ENCODE results near the gene S100A10. TPM values are rescaled to one million over a fixed set of nuclear protein-coding genes. Genes with fewer than 3 reads are reported as not detected.

Gene S100A10
- total and polyA plus RNA-seq, 2 of the 4 experiments (the other 2 are of a cell fraction) = 86.0 to 277 TPM

DNA sequence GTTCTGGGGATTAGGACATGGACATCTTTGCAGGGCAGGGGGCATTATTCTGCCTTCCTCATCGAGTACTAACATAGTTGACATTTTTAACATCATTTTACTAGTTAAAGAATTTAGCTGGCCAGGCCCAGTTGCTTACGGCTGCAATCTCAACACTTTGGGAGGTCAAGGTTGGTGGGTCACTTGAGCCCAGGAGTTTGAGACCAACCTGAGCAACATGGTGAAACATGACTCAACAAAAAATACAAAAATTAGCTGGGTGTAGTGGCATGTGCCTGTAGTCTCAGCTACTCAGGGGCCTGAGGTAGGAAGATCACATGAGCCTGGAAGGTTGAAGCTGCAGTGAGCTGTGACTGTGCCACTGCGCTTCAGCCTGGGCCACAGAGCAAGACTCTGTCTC is 54.5 kb downstream of the S100A10 start:
- Histone ChIP-seq H3K9ac (ENCODE audit: low read depth, low read length) (no peak overlapping the region), H3K18ac (ENCODE audit: low read depth, low read length) (no peak overlapping the region), H3K23ac (ENCODE audit: low read depth, low read length) (no peak overlapping the region), H2AFZ (replicated peaks; ENCODE audit: low read length, poor library complexity) (no peak overlapping the region), H2AK5ac (ENCODE audit: low read depth, low read length) (no peak overlapping the region), H3K4me1 (ENCODE audit: control insufficient read depth, insufficient read depth, low read length) (peaks cover 2% of the 10 kb centered on the region), H3K9me3 (ENCODE audit: control insufficient read depth, insufficient read depth, low read length) (no peaks in the 10 kb centered on the region), H3K4ac (ENCODE audit: low read depth, low read length) (no peak overlapping the region), H4K20me1 (ENCODE audit: insufficient read depth, low read length) (no peaks in the 10 kb centered on the region), H3K27ac (ENCODE audit: insufficient read depth, low read length) (no peak overlapping the region), H3K4me2 (ENCODE audit: low read depth, low read length) (no peak overlapping the region), H3K9me1 (ENCODE audit: insufficient read depth, low read length) (peaks cover 2% of the 10 kb centered on the region; the same call in 1 of the 2 replicates), H2AK9ac (replicated peaks; ENCODE audit: low read depth, low read length, poor library complexity) (no peak overlapping the region), H2BK20ac (ENCODE audit: low read depth, low read length) (no peak overlapping the region), H2BK15ac (ENCODE audit: low read depth, low read length) (no peak overlapping the region), H3K79me1 (ENCODE audit: low read depth in 1 of 2, low read length in 2 of 2) (no peaks in the 10 kb centered on the region), H4K91ac (ENCODE audit: insufficient read depth, low read depth, low read length) (no peak overlapping the region), H3K27me3 (ENCODE audit: control insufficient read depth, insufficient read depth, low read length) (no peaks in the 10 kb centered on the region), H3K56ac (ENCODE audit: extremely low read depth, insufficient read depth, low read length) (no peak overlapping the region), H4K8ac (ENCODE audit: low read depth in 2 of 2, low read length in 2 of 2) (no peak overlapping the region), H4K5ac (ENCODE audit: low read depth, low read length) (no peak overlapping the region), H3K14ac (replicated peaks; ENCODE audit: low read depth, low read length) (no peak overlapping the region), H3K4me3 (ENCODE audit: insufficient read depth, low read depth, low read length) (no peak overlapping the region), H2BK120ac (ENCODE audit: low read depth, low read length) (no peak overlapping the region), H3K36me3 (ENCODE audit: control insufficient read depth, insufficient read depth, low read length) (no peaks in the 10 kb centered on the region), H2BK5ac (ENCODE audit: low read depth, low read length, poor library complexity, severe bottlenecking) (no peak overlapping the region)
- CTCF ChIA-PET = interaction anchor here (1.7 kb wide), 1 partner anchor 63 kb away, joined by 4 read pairs; no protein-coding TSS in a partner anchor
- dilution Hi-C loops (cut with HindIII; ENCODE audit: low sequenced_read_pairs, unreplicated experiment) (no loop called here), in situ Hi-C loops (cut with MboI; ENCODE audit: low sequenced_read_pairs) (no loop called here), intact Hi-C loops (cut with micrococcal nuclease) (loop anchor here (10.0 kb wide), 1 partner anchor 246 kb away; no protein-coding TSS in a partner anchor)
- TF ChIP-seq NFE2L2 (IDR thresholded peaks at IDR 0.05; ENCODE audit: low read depth, low read length) = peak; percentile 52; the same call in 1 of the 2 replicates
- TF ChIP-seq FOS (IDR thresholded peaks at IDR 0.05; ENCODE audit: low read depth, low read length) = no peak
- no peak for TF ChIP-seq SMC3 (IDR thresholded peaks at IDR 0.05; ENCODE audit: low read depth, low read length)
- ATAC-seq (ENCODE audit: low read depth) = no peak
- POLR2A ChIA-PET (ENCODE audit: unreplicated experiment) = no interaction called here
- WGBS, 2 experiments (ENCODE audit: extremely low coverage in 2 of 2, insufficient read length in 1 of 2) = no CpG with 5 or more reads among the region's 3 CpGs
- no peak for DNase-seq
- BruUV-seq (replicated peaks) = no TSS peak

All from IMR-90 (cell line).